A673 (cell line): ENCODE results near the gene STAB1.

Experiments used
- CTCF ChIP-seq: fragments of 300-800, 200-600 bp; sonication (generic); conservative IDR thresholded peaks from 2 replicates; pipeline ENCODE4 v1.5.1; 2017; ENCODE audit warnings: low read depth, mild to moderate bottlenecking, antibody characterized with exemption, low read length, moderate library complexity, mixed read lengths
- EZH2 ChIP-seq: fragments of 200-600 bp; sonication (generic); IDR thresholded peaks from 2 replicates; pipeline ENCODE4 v1.6.1; 2017; ENCODE audit warnings: borderline replicate concordance, low read depth, mild to moderate bottlenecking, mixed read lengths, antibody characterized with exemption, low read length; ENCODE audit not compliant: poor library complexity, severe bottlenecking

- TF ChIP-seq CTCF = no peak
- TF ChIP-seq EZH2 = no peak
Measured at GRCh38 chr3:52570076-52570475, 74.9 kb downstream of the STAB1 start.
